WTC11 (cell line): Measurements from ENCODE around the gene HOXA2. TPM values are rescaled to one million over a fixed set of nuclear protein-coding genes. Genes with fewer than 3 reads are reported as not detected.

Experiments
- ATAC-seq: fragments of 200-7000 bp; cut with Tn5 transposase; 2 replicates; pipeline ENCODE4 v1.10.0; 2021; ENCODE audit warnings: mild to moderate bottlenecking, moderate library complexity
- CTCF ChIA-PET: fragments of 300-600 bp; sonication (Branson Sonifier 250); formaldehyde crosslinking; loops from one replicate; lab custom pipeline; 2021; ENCODE audit warnings: antibody characterized with exemption; lab: Charles Lee
- POLR2A ChIA-PET: fragments of 350-600 bp; sonication (Branson Sonifier 250); formaldehyde crosslinking; loops from one replicate; lab custom pipeline; 2021; ENCODE audit warnings: antibody characterized with exemption; lab: Charles Lee
- DNase-seq: peaks from one replicate; pipeline ENCODE4 v3.0.0; 2021; ENCODE audit warnings: low spot score
- H3K27ac Mint-ChIP-seq: 2 replicates; pipeline ENCODE4 v1.8.0; 2021; ENCODE audit warnings: mixed read lengths
- H3K27me3 Mint-ChIP-seq: 2 replicates; pipeline ENCODE4 v1.8.0; 2021; ENCODE audit warnings: low read depth, mild to moderate bottlenecking, moderate library complexity, mixed read lengths
- H3K36me3 Mint-ChIP-seq: 2 replicates; pipeline ENCODE4 v1.8.0; 2021; ENCODE audit warnings: mixed read lengths
- H3K4me1 Mint-ChIP-seq: 2 replicates; pipeline ENCODE4 v1.8.0; 2022; ENCODE audit warnings: mixed read lengths
- H3K4me3 Mint-ChIP-seq: 2 replicates; pipeline ENCODE4 v1.8.0; 2021; ENCODE audit warnings: mild to moderate bottlenecking, moderate library complexity, mixed read lengths
- H3K9me3 Mint-ChIP-seq: 2 replicates; pipeline ENCODE4 v1.8.0; 2021; ENCODE audit warnings: mixed read lengths
- CTCF ChIP-seq: fragments of 200-600 bp; IDR thresholded peaks from 2 replicates; pipeline ENCODE4 v1.8.0; 2022; ENCODE audit warnings: antibody characterized with exemption
- ETV6 ChIP-seq: sonication (generic); formaldehyde crosslinking; IDR thresholded peaks from 2 replicates; pipeline ENCODE4 v1.8.1; 2022; ENCODE audit warnings: mild to moderate bottlenecking, missing genetic modification reagents
- FOXK1 ChIP-seq: sonication (generic); formaldehyde crosslinking; IDR thresholded peaks from 2 replicates; pipeline ENCODE4 v1.8.0; 2022; ENCODE audit warnings: mild to moderate bottlenecking, moderate library complexity, missing genetic modification reagents
- FOXP1 ChIP-seq: sonication (generic); formaldehyde crosslinking; IDR thresholded peaks from 2 replicates; pipeline ENCODE4 v1.8.0; 2022; ENCODE audit warnings: missing genetic modification reagents, mild to moderate bottlenecking, moderate library complexity, borderline replicate concordance
- HMGXB4 ChIP-seq: sonication (generic); formaldehyde crosslinking; IDR thresholded peaks from 2 replicates; pipeline ENCODE4 v1.8.1; 2023; ENCODE audit warnings: mild to moderate bottlenecking, moderate library complexity, missing genetic modification reagents
- IRF2 ChIP-seq: sonication (generic); formaldehyde crosslinking; IDR thresholded peaks from 2 replicates; pipeline ENCODE4 v1.8.0; 2022; ENCODE audit warnings: low read depth, missing genetic modification reagents, borderline replicate concordance
- NFYB ChIP-seq: sonication (generic); formaldehyde crosslinking; conservative IDR thresholded peaks from 2 replicates; pipeline ENCODE4 v1.8.0; 2022; ENCODE audit warnings: low read depth, missing genetic modification reagents
- PRRX2 ChIP-seq: fragments of 250-450 bp; sonication (Bioruptor Pico); IDR thresholded peaks from 2 replicates; pipeline ENCODE4 v1.8.0; 2021; ENCODE audit warnings: mild to moderate bottlenecking
- SP1 ChIP-seq: sonication (generic); formaldehyde crosslinking; conservative IDR thresholded peaks from 2 replicates; pipeline ENCODE4 v1.8.1; 2022; ENCODE audit warnings: missing genetic modification reagents
- TCF7 ChIP-seq: sonication (generic); formaldehyde crosslinking; IDR thresholded peaks from 2 replicates; pipeline ENCODE4 v1.8.0; 2022; ENCODE audit warnings: mild to moderate bottlenecking, low read depth, missing genetic modification reagents, moderate library complexity
- TEAD4 ChIP-seq: sonication (generic); formaldehyde crosslinking; IDR thresholded peaks from 2 replicates; pipeline ENCODE4 v1.8.0; 2022; ENCODE audit warnings: mild to moderate bottlenecking, missing genetic modification reagents
- total RNA-seq: library from RNA; stranded (reverse); gene quantifications from 3 replicates; pipeline ENCODE4 v1.2.3, GENCODE V29; 2021
- TF ChIP-seq, protein P1 (sequence below): sonication (generic); formaldehyde crosslinking; IDR thresholded peaks from 2 replicates; pipeline ENCODE4 v1.8.0; 2022; ENCODE audit warnings: missing genetic modification reagents
- TF ChIP-seq, protein P2 (sequence below): sonication (generic); formaldehyde crosslinking; IDR thresholded peaks from 2 replicates; pipeline ENCODE4 v1.8.1; 2022; ENCODE audit warnings: missing genetic modification reagents, borderline replicate concordance
- TF ChIP-seq, protein P3 (sequence below): sonication (generic); formaldehyde crosslinking; IDR thresholded peaks from 2 replicates; pipeline ENCODE4 v1.8.0; 2022; ENCODE audit warnings: mild to moderate bottlenecking, missing genetic modification reagents
- TF ChIP-seq, protein P4 (sequence below): sonication (generic); formaldehyde crosslinking; IDR thresholded peaks from 2 replicates; pipeline ENCODE4 v1.8.0; 2023; ENCODE audit warnings: missing genetic modification reagents, mild to moderate bottlenecking, borderline replicate concordance

The HOXA2 gene
- total RNA-seq, 1 experiment from 2014 or later, result not detected

GRCh38 chr7:27143950-27144780, 41.7 kb upstream of the HOXA2 start:
- Mint-ChIP-seq H3K9me3 (no peaks in the 10 kb centered on the region), H3K4me1 (peaks cover 25% of the 10 kb centered on the region), H3K27me3 (peaks cover 100% of the 10 kb centered on the region), H3K4me3 (no peak overlapping the region), H3K27ac (no peak overlapping the region), H3K36me3 (no peaks in the 10 kb centered on the region)
- POLR2A ChIA-PET, result interaction anchor here (0.6 kb wide), 1 partner anchor 134 kb away, joined by 3 read pairs; no protein-coding TSS in a partner anchor
- TF ChIP-seq, protein P1, sequence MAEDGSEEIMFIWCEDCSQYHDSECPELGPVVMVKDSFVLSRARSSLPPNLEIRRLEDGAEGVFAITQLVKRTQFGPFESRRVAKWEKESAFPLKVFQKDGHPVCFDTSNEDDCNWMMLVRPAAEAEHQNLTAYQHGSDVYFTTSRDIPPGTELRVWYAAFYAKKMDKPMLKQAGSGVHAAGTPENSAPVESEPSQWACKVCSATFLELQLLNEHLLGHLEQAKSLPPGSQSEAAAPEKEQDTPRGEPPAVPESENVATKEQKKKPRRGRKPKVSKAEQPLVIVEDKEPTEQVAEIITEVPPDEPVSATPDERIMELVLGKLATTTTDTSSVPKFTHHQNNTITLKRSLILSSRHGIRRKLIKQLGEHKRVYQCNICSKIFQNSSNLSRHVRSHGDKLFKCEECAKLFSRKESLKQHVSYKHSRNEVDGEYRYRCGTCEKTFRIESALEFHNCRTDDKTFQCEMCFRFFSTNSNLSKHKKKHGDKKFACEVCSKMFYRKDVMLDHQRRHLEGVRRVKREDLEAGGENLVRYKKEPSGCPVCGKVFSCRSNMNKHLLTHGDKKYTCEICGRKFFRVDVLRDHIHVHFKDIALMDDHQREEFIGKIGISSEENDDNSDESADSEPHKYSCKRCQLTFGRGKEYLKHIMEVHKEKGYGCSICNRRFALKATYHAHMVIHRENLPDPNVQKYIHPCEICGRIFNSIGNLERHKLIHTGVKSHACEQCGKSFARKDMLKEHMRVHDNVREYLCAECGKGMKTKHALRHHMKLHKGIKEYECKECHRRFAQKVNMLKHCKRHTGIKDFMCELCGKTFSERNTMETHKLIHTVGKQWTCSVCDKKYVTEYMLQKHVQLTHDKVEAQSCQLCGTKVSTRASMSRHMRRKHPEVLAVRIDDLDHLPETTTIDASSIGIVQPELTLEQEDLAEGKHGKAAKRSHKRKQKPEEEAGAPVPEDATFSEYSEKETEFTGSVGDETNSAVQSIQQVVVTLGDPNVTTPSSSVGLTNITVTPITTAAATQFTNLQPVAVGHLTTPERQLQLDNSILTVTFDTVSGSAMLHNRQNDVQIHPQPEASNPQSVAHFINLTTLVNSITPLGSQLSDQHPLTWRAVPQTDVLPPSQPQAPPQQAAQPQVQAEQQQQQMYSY (CRISPR knock-in tag), result no peak
- TF ChIP-seq, protein P2, sequence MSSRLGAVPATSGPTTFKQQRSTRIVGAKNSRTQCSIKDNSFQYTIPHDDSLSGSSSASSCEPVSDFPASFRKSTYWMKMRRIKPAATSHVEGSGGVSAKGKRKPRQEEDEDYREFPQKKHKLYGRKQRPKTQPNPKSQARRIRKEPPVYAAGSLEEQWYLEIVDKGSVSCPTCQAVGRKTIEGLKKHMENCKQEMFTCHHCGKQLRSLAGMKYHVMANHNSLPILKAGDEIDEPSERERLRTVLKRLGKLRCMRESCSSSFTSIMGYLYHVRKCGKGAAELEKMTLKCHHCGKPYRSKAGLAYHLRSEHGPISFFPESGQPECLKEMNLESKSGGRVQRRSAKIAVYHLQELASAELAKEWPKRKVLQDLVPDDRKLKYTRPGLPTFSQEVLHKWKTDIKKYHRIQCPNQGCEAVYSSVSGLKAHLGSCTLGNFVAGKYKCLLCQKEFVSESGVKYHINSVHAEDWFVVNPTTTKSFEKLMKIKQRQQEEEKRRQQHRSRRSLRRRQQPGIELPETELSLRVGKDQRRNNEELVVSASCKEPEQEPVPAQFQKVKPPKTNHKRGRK (CRISPR knock-in tag), result no peak
- TF ChIP-seq FOXP1 (CRISPR knock-in tag), result no peak
- TF ChIP-seq NFYB (CRISPR knock-in tag), result no peak
- TF ChIP-seq, protein P3, sequence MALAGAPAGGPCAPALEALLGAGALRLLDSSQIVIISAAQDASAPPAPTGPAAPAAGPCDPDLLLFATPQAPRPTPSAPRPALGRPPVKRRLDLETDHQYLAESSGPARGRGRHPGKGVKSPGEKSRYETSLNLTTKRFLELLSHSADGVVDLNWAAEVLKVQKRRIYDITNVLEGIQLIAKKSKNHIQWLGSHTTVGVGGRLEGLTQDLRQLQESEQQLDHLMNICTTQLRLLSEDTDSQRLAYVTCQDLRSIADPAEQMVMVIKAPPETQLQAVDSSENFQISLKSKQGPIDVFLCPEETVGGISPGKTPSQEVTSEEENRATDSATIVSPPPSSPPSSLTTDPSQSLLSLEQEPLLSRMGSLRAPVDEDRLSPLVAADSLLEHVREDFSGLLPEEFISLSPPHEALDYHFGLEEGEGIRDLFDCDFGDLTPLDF (CRISPR knock-in tag), result no peak
- no peak for TF ChIP-seq TCF7 (CRISPR knock-in tag)
- TF ChIP-seq IRF2, result no peak
- TF ChIP-seq, protein P4, sequence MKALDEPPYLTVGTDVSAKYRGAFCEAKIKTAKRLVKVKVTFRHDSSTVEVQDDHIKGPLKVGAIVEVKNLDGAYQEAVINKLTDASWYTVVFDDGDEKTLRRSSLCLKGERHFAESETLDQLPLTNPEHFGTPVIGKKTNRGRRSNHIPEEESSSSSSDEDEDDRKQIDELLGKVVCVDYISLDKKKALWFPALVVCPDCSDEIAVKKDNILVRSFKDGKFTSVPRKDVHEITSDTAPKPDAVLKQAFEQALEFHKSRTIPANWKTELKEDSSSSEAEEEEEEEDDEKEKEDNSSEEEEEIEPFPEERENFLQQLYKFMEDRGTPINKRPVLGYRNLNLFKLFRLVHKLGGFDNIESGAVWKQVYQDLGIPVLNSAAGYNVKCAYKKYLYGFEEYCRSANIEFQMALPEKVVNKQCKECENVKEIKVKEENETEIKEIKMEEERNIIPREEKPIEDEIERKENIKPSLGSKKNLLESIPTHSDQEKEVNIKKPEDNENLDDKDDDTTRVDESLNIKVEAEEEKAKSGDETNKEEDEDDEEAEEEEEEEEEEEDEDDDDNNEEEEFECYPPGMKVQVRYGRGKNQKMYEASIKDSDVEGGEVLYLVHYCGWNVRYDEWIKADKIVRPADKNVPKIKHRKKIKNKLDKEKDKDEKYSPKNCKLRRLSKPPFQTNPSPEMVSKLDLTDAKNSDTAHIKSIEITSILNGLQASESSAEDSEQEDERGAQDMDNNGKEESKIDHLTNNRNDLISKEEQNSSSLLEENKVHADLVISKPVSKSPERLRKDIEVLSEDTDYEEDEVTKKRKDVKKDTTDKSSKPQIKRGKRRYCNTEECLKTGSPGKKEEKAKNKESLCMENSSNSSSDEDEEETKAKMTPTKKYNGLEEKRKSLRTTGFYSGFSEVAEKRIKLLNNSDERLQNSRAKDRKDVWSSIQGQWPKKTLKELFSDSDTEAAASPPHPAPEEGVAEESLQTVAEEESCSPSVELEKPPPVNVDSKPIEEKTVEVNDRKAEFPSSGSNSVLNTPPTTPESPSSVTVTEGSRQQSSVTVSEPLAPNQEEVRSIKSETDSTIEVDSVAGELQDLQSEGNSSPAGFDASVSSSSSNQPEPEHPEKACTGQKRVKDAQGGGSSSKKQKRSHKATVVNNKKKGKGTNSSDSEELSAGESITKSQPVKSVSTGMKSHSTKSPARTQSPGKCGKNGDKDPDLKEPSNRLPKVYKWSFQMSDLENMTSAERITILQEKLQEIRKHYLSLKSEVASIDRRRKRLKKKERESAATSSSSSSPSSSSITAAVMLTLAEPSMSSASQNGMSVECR (CRISPR knock-in tag), result no peak
- ATAC-seq, result no peak
- DNase-seq, result no peak
- CTCF ChIA-PET, result interaction anchor here (0.6 to 3.8 kb wide), 38 partner anchors 9 to 1251 kb away, joined by 3 to 39 read pairs (median 4); partner anchors contain the start of genes HOXA11, HOXA13, HOXA3 and SKAP2

GRCh38 chr7:27143023-27143949, 40.8 kb upstream of the HOXA2 start, which contains the start of gene HOXA5:
Gene HOXA5, minus strand, starts transcription at chr7:27143681. Its CDS starts 74 bp downstream, at chr7:27143607.
- H3K27ac Mint-ChIP-seq, result no peak within 1 kb of the TSS
- ChIA-PET POLR2A (interaction anchor here (0.6 to 1.2 kb wide), 2 partner anchors 30 to 135 kb away, joined by 3 read pairs; no protein-coding TSS in a partner anchor), CTCF (interaction anchor here (0.6 to 3.8 kb wide), 37 partner anchors 9 to 1251 kb away, joined by 3 to 39 read pairs (median 4); partner anchors contain the start of genes HOXA11, HOXA13, HOXA3 and HOXA4)
- no peaks in the 10 kb centered on the region for H3K36me3 Mint-ChIP-seq
- no peaks in the 10 kb centered on the region for H3K9me3 Mint-ChIP-seq
- H3K4me3 Mint-ChIP-seq, result peak within 1 kb of the TSS; percentile 74
- H3K27me3 Mint-ChIP-seq, result peaks cover 100% of the 10 kb centered on the region
- ATAC-seq, result peak; percentile 31
- peak; percentile 89 for DNase-seq
- peaks cover 25% of the 10 kb centered on the region for H3K4me1 Mint-ChIP-seq
- TF ChIP-seq SP1 (0 out of 2 replicates have a peak, but pooled peaks have one; percentile 33), CTCF (peak; percentile 88), HMGXB4 (peak; percentile 12; the same call in 1 of the 2 replicates), TEAD4 (0 out of 2 replicates have a peak, but pooled peaks have one; percentile 17), ETV6 (CRISPR knock-in tag) (peak; percentile 60; the same call in 1 of the 2 replicates), PRRX2 (0 out of 2 replicates have a peak, but pooled peaks have one; percentile 32), FOXK1 (CRISPR knock-in tag) (peak; percentile 84)
